ENCODE results near the gene CAPN3.

CAPN3 gene

DNA sequence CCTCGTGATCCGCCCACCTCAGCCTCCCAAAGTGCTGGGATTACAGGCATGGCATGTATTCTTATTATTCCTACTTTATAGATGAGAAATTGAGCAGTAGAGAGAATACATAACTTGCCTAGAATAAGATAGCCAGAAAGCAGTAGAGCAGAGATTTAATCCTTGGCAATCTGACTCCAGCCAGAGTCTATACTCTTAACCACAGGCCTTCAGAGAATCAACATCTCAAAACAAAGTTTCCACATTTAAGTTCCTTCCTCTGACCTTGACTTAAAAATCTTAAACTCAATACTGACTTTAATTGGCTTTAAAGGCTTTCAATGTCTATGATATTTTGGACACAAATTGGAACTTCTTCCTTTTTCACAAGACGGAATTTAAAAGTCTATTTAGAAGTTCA is 94.5 kb downstream of the CAPN3 start:
- no peak for DNase-seq (ENCODE audit: low read depth in 3 of 3)

DNA sequence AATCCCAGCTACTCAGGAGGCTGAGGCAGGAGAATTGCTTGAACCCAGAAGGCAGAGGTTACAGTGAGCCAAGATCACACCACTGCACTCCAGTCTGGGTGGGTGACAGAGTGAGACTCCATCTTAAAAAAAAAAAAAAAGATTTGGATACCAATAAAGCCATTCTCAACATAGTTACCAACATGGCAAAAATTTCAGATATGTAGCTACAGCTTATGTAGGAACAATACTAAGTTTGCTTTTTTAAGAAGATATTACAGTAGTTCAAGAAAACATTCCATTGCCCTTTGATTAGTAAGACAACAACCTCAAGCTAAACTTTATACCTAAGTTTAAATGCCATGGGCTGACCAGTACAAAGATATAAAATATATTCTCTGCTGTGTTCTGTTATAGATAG is 97.2 kb downstream of the CAPN3 start:
- no peak for DNase-seq (ENCODE audit: low read depth in 3 of 3)

- DNase-seq (ENCODE audit: low read depth in 3 of 3) = no peak
Observed at GRCh38 chr15:42456971-42457370, 97.7 kb downstream of the CAPN3 start.

GRCh38 chr15:42457445-42458442 is 98.4 kb downstream of the CAPN3 start:
- DNase-seq (ENCODE audit: low read depth in 3 of 3) = no peak

DNA sequence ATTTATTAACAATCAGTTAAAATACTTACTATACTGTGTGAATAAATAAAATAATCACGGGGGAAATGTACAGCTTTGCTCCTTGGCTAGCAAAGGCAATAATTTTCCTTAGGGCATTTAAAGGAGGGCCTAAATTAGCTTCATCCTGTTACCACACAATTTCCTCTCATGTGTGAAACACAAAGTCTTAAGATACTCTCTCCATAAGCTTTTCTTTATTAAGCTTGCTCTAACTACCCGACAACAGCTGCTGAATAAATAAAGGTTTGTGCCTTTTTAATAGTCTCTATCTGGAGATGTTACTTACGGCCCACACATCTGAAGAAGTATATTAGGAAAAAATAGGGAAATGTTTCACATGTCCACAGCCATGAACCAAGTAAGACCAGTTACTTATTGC is 102.0 kb downstream of the CAPN3 start:
- DNase-seq (ENCODE audit: low read depth in 3 of 3) = no peak
